Measurements from ENCODE around the gene UBE3D.
A peak's percentile ranks its signal among the peaks of the same experiment; 100 is the strongest.

Gene UBE3D

GRCh38 chr6:82996156-82996555, 69.5 kb downstream of the UBE3D start (continued):
- TF ChIP-seq ZNF561 (tag by site-specific recombination; IDR thresholded peaks at IDR 0.05; ENCODE audit: borderline replicate concordance) (no peak), ZNF169 (tag by site-specific recombination; IDR thresholded peaks at IDR 0.05) (no peak), ZNF426 (tag by site-specific recombination; IDR thresholded peaks at IDR 0.05) (peak; percentile 95), ZNF704 (tag by site-specific recombination; IDR thresholded peaks at IDR 0.05) (0 out of 2 replicates have a peak, but pooled peaks have one; percentile 48), ZNF629 (tag by site-specific recombination; IDR thresholded peaks at IDR 0.05) (peak; percentile 71), ZNF335 (tag by site-specific recombination; conservative IDR thresholded peaks at IDR 0.05) (no peak), ZSCAN23 (tag by site-specific recombination; IDR thresholded peaks at IDR 0.05) (no peak), ZNF776 (tag by site-specific recombination; IDR thresholded peaks at IDR 0.05; ENCODE audit: borderline replicate concordance) (no peak), ZNF341 (tag by site-specific recombination; IDR thresholded peaks at IDR 0.05; ENCODE audit: low read depth) (no peak), ZNF623 (tag by site-specific recombination; IDR thresholded peaks at IDR 0.05) (peak; percentile 81), GLIS2 (tag by site-specific recombination; IDR thresholded peaks at IDR 0.05) (no peak), ZSCAN5A (tag by site-specific recombination; IDR thresholded peaks at IDR 0.05) (no peak), ZNF324 (tag by site-specific recombination; IDR thresholded peaks at IDR 0.05) (no peak), ZNF394 (tag by site-specific recombination; IDR thresholded peaks at IDR 0.05; ENCODE audit: borderline replicate concordance) (peak; percentile 96), SALL2 (tag by site-specific recombination; IDR thresholded peaks at IDR 0.05; ENCODE audit: borderline replicate concordance) (no peak), ZNF555 (tag by site-specific recombination; conservative IDR thresholded peaks at IDR 0.05) (peak; percentile 93), ZNF621 (tag by site-specific recombination; IDR thresholded peaks at IDR 0.05) (no peak), GFI1B (tag by site-specific recombination; IDR thresholded peaks at IDR 0.05) (no peak), ZBTB1 (tag by site-specific recombination; IDR thresholded peaks at IDR 0.05) (no peak), ZNF175 (tag by site-specific recombination; IDR thresholded peaks at IDR 0.05) (no peak), ZNF707 (tag by site-specific recombination; IDR thresholded peaks at IDR 0.05) (no peak), ZNF544 (tag by site-specific recombination; IDR thresholded peaks at IDR 0.05) (no peak), ZNF449 (tag by site-specific recombination; IDR thresholded peaks at IDR 0.05) (no peak), ZBTB17 (tag by site-specific recombination; IDR thresholded peaks at IDR 0.05) (no peak), ZBTB26 (tag by site-specific recombination; optimal IDR thresholded peaks at IDR 0.05) (no peak), ZNF248 (tag by site-specific recombination; IDR thresholded peaks at IDR 0.05) (no peak), ZNF292 (tag by site-specific recombination; IDR thresholded peaks at IDR 0.05; ENCODE audit: borderline replicate concordance, low read depth) (0 out of 2 replicates have a peak, but pooled peaks have one; percentile 70), ZNF560 (tag by site-specific recombination; IDR thresholded peaks at IDR 0.05; ENCODE audit: borderline replicate concordance) (peak; percentile 83; the same call in 1 of the 2 replicates), OSR2 (tag by site-specific recombination; IDR thresholded peaks at IDR 0.05) (no peak), ZNF366 (tag by site-specific recombination; conservative IDR thresholded peaks at IDR 0.05) (no peak), ZNF501 (tag by site-specific recombination; IDR thresholded peaks at IDR 0.05) (0 out of 2 replicates have a peak, but pooled peaks have one; percentile 45), ZNF16 (tag by site-specific recombination; IDR thresholded peaks at IDR 0.05; ENCODE audit: low read depth) (no peak), ZBTB49 (tag by site-specific recombination; IDR thresholded peaks at IDR 0.05; ENCODE audit: low read depth) (no peak), BCL11B (tag by site-specific recombination; IDR thresholded peaks at IDR 0.05; ENCODE audit: low read depth) (no peak), ZNF404 (tag by site-specific recombination; IDR thresholded peaks at IDR 0.05) (no peak)

Data from HEK293 (cell line).